Activated CD8-positive, alpha-beta memory T cell treated with anti-CD3 and anti-CD28 coated beads for 1 hour (primary cell): ENCODE results near the gene SHLD2.
"Not testable (repeated sequence)": the region's sequence is repeated elsewhere in the genome, so short reads cannot be mapped to it uniquely, and the experiment has no call there.

Experiments used
- DNase-seq, 2 donors: peaks; one replicate each; pipeline ENCODE4 v3.0.0-alpha.2; 2020; ENCODE audit warnings: low read depth in 1 of 2; ENCODE audit errors: extremely low read depth in 1 of 2

SHLD2 gene

DNA sequence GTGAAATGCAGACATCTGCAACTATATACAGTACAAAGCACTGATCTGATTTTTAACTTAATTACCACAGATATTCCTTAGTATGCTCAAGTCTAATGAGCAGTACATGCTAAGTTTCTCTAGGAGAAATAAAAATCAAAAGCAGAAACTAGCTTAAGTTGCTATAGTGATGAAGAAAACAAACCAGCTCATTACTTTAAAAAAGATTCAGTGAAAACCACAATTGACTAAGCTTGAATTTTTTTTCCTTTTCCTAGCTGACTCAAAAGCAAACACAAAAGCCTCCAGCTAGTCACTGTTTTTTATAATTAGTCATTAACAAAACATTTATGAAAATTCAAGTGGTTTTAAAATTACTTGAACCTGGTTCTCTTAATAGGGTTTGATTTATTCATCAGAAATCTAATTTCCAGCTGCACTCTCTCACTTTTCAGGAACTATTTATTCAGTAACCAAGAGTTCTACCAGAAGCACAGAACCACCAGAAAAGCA, 10.7 kb upstream of the SHLD2 start:
- DNase-seq: not testable (repeated sequence)

DNA sequence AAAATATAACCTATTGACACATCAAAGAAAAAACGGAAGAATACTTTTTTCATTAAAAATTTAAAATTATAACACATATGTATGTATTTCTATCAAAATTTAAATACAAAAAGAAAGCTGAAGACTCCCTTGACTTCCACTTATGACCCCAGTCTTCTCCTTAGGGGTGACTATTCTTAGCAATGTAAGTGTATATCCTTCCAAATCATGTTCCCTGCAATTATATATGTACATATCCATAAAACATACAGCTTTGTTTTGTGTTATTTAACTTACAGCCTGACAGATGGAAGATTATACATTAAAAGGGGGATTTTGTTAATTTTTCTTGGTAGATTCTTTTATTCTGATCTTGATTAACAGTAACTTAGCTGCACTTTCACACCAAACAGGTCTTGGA, 9.5 kb upstream of the SHLD2 start:
- no peak for DNase-seq

GRCh38 chr10:87089746-87090145, 5.3 kb upstream of the SHLD2 start:
- DNase-seq: no peak

DNA sequence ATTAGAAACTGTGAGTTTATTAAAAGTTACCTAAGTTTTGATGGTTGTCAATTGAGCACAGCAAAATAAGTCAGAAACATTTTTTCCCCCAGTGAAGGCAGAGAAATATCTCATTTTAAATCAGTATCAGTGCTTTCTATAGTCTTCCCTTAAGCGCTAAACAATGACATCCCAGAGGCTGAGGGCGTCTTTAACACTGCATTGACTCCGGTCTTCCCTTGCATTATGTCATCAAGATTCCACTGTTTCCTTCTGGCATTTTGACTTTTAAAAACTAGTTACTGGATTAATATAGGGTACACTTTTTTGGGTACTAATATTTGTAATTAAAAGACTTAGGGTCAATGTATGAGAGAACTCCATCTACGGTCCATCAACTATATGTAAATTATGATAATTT, 4.2 kb upstream of the SHLD2 start:
- no peak for DNase-seq

GRCh38 chr10:87092376-87092860, 2.6 kb upstream of the SHLD2 start:
- no peak for DNase-seq

- DNase-seq: no peak
These were observed 2.0 kb upstream of the SHLD2 start for GRCh38 chr10:87092861-87093631.

DNA sequence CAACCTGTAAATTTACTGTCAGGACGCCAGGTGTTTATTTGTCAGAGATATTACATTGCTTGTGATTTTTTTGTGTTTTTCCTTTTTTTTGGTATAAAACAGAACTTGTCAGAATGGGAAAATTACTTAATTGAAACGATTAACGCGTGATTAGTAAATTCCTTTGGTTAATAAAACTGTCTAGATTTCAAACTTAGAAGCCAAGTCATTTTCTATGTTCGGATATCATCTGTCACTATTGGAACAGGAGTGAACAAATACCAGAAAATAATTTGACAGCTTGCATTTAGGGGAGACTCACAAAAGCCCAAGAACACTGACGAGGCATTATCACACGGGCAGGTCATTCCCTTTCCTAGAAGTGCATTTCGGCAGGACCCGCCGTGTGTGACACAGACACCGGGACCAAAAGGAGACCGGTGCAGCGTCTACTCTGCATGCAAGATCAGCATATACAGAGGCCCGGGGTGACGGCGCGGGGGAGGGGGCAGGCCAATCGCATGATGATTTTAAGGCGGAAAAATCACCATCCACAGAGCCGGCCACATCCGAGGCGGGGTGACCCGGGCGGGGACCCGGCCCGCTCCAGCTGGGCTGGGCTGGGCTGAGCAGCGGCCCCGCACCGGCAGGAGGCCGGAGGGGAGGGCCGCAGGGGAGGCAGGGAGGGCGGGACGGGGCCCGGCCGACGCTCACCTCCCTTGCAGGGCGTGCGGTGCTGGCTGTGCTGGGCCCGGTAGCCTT, 1.2 kb upstream of the SHLD2 start:
- peak; percentile 27 to 50 for DNase-seq

- peak; percentile 54 to 66 for DNase-seq
These were observed 385 bp downstream of the SHLD2 start for GRCh38 chr10:87095236-87095945.

DNA sequence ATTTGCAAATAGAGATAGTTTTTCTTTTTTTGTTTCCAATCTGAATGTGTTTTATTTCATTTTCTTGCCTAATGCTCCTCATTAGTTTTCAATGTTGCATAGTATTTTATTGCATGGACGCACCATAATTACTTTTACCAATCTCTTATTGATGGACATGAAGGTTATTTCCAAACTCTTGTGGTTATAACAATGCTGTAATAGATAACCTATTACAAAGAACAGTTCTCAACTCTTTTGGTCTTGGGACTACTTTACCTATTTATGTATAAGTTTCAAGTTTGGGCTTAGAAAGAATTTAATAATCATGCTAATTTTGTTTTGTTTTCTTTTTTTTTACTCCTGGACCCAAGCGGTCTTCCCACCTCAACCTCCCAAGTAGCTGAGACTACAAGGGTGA, 7.0 kb downstream of the SHLD2 start:
- DNase-seq: no peak

GRCh38 chr10:87104727-87105126, 9.7 kb downstream of the SHLD2 start:
- not testable (repeated sequence) for DNase-seq

DNA sequence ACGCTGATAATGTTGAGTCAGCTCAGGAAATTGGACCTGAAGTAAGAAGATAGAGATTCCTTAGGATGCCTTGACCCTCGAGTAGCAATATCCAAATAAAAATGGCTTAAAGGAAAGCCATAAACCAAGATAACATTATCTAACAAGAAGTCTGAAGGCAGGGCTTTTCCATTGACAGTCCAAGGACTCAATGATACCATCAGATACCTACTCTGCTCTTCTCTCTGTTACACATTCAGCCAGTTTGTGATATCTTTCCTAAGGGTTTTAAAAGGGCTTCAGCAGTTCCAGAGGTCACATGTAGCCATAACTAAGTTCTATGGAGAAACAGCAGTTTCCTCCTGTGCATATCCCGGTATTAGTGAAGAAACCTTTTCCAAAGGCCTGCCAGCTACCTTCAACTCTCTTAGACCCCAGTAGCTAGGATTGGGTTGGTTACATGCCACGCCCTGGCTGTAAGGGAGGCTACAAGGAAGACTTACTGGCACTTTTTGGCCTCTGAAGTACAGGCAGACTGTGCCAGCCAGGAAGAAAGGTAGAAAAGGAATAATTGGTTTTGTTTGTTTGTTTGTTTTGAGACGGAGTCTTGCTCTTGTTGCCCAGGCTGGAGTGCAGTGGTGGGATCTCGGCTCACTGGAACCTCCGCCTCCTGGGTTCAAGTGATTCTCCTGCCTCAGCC, 10.6 kb downstream of the SHLD2 start:
- DNase-seq: no peak

DNA sequence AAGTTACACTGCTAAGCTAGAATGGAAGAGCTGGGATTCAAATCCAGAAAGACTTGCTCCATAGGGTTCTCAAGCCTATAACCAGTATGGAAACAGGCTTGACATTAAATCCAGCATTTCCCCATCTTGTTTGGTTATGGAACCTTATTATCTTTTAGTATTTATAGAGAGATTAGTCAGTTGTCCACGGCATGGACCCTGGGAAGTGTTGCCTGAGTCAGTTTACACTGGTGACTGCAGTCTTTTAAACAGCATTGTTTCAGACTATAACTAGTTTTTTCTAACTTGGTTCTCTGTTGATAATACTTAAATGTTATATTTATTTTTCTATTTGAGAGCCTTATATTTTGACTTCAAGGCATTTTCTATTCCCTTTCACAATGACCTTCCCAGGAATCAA, 23.1 kb downstream of the SHLD2 start:
- not testable (repeated sequence) for DNase-seq

DNA sequence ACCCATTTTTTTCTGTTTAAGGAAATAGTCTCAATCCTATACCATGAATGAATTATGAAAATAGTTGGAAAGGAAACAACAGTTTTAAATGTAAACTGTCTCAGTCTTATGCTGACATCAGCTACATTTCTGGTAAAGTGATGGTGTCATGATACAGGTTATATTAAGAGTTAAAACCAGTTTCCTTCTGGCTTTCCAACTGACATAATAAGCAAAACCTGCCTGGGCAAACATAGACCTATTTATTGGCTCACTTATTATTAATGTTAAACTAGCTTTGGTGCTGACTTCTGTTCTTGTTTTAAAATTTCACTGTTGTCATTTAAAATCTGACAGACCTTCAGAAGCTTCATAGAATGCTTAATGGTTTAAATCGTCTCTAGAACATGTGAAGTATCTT, 24.0 kb downstream of the SHLD2 start:
- DNase-seq: not testable (repeated sequence)

GRCh38 chr10:87123351-87123750, 28.3 kb downstream of the SHLD2 start:
- not testable (repeated sequence) for DNase-seq

- DNase-seq: not testable (repeated sequence)
These were observed 32.0 kb downstream of the SHLD2 start for GRCh38 chr10:87127048-87127447.

DNA sequence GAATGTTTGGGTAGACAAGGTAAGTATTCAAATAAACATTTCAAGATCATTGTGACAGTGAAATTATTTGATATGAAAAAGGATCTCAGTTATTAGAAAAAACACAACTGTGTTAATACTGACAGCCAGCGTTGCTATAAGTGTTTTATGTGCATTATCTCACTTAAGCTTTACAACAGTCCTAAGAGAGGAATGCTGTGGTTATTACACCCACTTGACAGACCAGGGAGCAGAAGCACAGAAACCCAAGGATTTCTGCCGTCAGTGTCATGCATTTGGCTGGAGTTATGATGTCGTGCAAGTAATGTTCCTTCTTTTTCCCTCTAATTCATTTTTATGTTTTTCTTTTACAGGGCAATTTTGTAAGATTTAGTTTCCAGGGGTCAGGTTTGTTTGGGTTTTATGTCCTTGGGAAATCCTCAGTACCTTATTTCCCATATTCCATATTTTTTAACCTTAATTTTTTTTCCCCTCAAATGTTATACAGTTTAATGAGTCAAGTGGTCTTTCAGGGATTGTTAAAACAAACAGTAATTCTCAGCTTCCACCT, 32.7 kb downstream of the SHLD2 start:
- not testable (repeated sequence) for DNase-seq

DNA sequence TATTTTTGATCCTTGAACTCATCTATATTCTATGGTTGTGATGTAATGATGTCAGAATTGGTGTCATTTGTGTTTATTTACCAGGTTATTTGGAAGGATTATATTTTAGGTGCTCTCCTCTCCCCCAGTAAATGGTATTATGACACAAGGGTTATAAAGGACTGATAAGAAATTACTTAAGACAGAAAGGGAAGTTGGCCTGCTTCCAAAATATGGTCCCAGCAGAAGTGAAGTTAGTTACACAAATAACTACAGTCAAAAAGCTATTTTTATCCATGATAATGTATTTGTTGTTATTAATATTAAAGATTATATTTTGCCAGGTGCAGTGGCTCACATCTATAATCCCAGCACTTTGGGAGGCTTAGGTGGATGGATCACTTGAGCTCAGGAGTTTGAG, 37.2 kb downstream of the SHLD2 start:
- not testable (repeated sequence) for DNase-seq

DNA sequence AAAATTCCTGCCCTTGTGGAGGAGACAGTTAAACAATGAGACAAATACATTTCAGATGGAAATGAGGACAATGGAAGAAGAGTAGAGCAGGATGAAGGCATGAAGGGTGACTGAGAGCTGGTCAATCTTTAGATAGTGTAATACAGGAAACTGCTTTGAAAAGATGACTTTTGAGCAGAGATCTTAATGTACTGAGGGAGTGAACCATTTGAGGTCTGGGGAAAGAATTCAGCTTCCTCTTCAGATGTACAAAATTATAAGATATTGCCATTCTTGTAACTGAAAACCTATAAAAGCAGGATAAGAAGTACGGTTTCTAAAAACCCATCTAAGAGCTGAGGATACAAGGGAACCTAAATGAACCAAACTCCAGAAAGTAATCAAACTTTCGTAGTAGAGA, 38.9 kb downstream of the SHLD2 start:
- DNase-seq: not testable (repeated sequence)

GRCh38 chr10:87134440-87134839, 39.4 kb downstream of the SHLD2 start:
- not testable (repeated sequence) for DNase-seq

DNA sequence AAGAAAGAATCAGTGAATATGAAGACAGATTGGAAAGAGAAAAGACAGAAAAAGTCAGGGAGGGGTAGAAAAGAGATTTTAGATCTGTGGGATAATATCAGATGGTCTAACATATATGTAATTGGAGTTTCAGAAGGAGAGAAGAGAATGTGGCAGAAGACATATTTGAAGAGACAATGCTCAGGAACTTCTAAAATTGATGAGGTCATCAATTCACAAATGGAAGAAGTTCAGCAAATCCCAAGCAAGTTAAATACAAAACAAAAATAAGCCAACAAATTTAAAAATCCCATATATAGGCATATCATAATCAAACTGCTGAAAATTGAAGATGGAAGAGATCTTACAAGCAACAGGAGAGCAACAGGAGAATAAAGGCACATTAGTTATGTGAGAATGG, 42.5 kb downstream of the SHLD2 start:
- DNase-seq: not testable (repeated sequence)
